Measurements from ENCODE around the gene ACSM6.

ACSM6 gene

DNA sequence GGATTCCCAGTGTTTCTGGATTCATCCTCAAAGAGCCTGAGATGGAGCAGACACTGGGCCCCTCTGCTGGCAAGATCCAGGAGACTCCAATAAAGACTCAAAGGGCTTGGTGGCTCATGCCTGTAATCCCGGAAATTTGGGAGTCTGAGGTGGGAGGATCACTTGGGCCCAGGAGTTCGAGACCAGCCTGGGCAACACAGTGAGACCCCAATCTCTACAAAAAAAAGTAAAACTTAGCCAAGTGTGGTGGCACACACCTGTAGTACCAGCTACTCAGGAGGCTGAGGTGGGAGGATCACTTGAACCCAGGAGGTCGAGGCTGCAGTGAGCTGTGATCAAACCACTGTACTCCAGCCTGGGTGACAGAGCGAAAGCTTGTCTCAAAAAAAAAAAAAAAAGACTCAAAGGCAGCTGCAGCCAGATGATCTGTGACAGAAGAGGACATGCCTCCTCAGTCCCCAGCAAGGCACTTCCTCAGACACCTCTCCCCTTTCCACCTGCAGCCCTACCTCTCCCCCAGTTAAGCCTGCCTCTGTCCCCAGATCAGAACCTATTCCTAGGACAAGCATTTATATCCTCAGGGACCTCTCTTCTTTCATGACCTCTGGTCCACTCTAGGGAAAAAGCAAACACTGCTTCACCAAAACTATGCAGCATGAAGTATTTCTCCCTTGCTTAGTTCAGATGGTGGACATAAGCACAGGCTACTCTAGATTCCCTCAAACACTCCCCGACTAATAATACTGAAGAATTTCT is 68.9 kb downstream of the ACSM6 start:
- Histone ChIP-seq H3K27ac (no peak overlapping the region), H3K9me3 (no peaks in the 10 kb centered on the region), H3K27me3 (no peaks in the 10 kb centered on the region), H3K4me3 (ENCODE audit: low read depth in 1 of 2, low read length in 1 of 2) (no peak overlapping the region), H3K36me3 (no peaks in the 10 kb centered on the region), H3K4me1 (ENCODE audit: control insufficient read depth in 1 of 2, insufficient read depth in 1 of 2, low read depth in 1 of 2, low read length in 1 of 2) (peaks cover 0 to 8% of the 10 kb centered on the region in 2 experiments)
- TF ChIP-seq, protein P1, sequence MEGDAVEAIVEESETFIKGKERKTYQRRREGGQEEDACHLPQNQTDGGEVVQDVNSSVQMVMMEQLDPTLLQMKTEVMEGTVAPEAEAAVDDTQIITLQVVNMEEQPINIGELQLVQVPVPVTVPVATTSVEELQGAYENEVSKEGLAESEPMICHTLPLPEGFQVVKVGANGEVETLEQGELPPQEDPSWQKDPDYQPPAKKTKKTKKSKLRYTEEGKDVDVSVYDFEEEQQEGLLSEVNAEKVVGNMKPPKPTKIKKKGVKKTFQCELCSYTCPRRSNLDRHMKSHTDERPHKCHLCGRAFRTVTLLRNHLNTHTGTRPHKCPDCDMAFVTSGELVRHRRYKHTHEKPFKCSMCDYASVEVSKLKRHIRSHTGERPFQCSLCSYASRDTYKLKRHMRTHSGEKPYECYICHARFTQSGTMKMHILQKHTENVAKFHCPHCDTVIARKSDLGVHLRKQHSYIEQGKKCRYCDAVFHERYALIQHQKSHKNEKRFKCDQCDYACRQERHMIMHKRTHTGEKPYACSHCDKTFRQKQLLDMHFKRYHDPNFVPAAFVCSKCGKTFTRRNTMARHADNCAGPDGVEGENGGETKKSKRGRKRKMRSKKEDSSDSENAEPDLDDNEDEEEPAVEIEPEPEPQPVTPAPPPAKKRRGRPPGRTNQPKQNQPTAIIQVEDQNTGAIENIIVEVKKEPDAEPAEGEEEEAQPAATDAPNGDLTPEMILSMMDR (IDR thresholded peaks at IDR 0.05), result no peak

DNA sequence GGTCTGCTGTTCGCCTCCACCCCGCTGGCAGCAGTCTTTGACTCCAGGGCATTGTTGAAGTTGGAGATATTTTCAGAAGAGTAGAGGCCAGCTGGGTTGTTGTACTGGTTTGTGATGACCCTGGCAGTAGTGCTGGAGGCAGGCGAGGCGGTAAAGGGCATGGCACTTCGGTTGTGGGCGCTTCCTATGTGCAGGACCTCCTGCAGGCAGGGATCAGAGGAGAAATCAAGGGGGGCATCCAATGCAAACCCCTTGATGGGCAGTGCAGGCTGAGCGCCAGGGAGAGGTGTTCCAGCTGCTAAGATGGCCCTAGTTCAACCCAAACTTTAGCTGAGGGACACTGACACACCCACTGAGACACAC is 69.8 kb downstream of the ACSM6 start:
- H3K4me3 ChIP-seq (ENCODE audit: low read depth in 1 of 2, low read length in 1 of 2), result no peak overlapping the region
- no peaks in the 10 kb centered on the region for H3K36me3 ChIP-seq
- no peaks in the 10 kb centered on the region for H3K27me3 ChIP-seq
- no peaks in the 10 kb centered on the region for H3K4me1 ChIP-seq (ENCODE audit: control insufficient read depth in 1 of 2, insufficient read depth in 1 of 2, low read depth in 1 of 2, low read length in 1 of 2)
- TF ChIP-seq, protein P1 (IDR thresholded peaks at IDR 0.05), result no peak
- no peaks in the 10 kb centered on the region for H3K9me3 ChIP-seq
- no peak overlapping the region for H3K27ac ChIP-seq

DNA sequence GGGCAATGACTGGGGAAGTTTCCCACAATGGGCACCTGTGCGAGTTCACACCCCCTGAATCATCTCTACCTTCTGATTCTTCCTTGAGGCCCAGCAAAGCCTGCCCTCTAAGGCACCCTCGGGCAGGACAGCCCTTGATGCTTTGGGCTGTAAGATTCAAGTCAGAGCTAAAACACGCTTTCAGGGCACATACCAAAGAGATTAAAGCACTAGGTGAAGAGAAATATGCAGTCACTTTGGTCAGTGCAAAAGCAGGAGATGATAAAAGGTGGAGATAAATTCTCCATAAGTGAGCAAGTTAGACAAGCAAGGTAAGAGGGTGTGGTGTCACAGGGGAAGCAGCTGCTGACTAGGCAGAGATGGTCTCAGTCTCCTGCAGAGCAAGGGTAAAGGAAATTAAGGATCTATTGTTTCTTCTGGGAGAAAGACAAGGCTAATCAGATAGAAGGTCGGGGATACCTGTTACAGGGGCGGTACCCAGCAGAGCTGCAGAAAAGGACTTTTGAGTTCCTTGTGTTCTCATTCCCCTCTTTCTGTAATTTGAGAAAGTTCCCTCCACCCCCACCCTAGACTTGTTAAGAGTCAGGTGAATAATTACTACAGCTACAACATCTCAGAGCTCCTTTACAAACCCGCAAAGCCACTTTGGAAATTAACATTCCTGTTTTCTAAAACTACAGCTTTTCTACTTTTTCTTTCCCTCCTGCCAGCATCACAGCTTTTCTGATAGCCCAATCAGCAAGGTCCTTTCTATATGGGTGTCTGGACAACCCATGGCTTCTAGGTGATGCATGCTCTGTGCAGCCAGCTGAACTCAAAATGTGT is 70.4 kb downstream of the ACSM6 start:
- H3K27ac ChIP-seq, result no peak overlapping the region
- no peaks in the 10 kb centered on the region for H3K27me3 ChIP-seq

DNA sequence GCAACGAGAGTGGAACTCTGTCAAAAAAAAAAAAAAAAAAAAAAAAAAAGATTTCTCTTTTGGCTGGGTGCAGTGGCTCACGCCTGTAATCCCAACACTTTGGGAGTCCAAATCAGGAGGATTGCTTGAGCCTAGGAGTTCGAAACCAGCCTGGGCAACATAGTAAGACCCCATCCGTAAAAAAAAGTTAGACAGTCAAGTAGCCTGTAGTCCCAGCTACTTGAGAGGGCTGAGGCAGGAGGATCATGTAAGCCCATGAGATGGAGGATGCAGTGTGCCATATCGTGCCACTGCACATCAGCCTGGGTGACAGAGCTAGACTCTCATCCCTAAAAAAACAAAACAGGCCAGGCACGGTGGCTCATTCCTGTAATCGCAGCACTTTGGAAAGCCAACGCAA is 71.5 kb downstream of the ACSM6 start:
- no peak overlapping the region for H3K27ac ChIP-seq
- H3K4me3 ChIP-seq (ENCODE audit: low read depth in 1 of 2, low read length in 1 of 2), result no peak overlapping the region
- H3K27me3 ChIP-seq, result no peaks in the 10 kb centered on the region
- TF ChIP-seq, protein P1 (IDR thresholded peaks at IDR 0.05), result no peak
- H3K9me3 ChIP-seq, result no peaks in the 10 kb centered on the region
- no peaks in the 10 kb centered on the region for H3K36me3 ChIP-seq
- no peaks in the 10 kb centered on the region for H3K4me1 ChIP-seq (ENCODE audit: control insufficient read depth in 1 of 2, insufficient read depth in 1 of 2, low read depth in 1 of 2, low read length in 1 of 2)

More for the DNA sequence above, 70.4 kb downstream of the ACSM6 start:
- H3K4me3 ChIP-seq (ENCODE audit: low read depth in 1 of 2, low read length in 1 of 2), result no peak overlapping the region
- TF ChIP-seq, protein P1 (IDR thresholded peaks at IDR 0.05), result no peak
- H3K9me3 ChIP-seq, result no peaks in the 10 kb centered on the region
- no peaks in the 10 kb centered on the region for H3K4me1 ChIP-seq (ENCODE audit: control insufficient read depth in 1 of 2, insufficient read depth in 1 of 2, low read depth in 1 of 2, low read length in 1 of 2)
- no peaks in the 10 kb centered on the region for H3K36me3 ChIP-seq

DNA sequence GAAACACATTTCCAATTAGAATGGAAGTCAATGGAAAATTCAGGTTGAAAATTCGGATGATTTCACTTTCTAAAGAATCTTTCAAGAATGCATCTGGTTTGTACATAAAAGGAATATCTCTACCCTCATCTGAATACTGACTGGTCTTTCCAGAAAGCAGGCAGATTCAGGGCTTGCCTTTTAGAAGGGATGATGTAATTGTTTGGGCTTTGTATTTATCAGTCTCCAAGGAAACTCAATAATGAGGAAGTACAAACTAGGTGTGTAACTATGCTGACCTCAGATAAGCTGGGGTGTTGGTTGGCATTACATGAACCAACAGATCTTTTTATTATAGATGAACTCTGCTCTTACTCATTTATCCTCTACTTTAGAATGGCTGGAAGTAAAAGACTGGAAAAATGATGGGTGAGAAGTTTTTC is 72.6 kb downstream of the ACSM6 start:
- Histone ChIP-seq H3K4me1 (ENCODE audit: control insufficient read depth in 1 of 2, insufficient read depth in 1 of 2, low read depth in 1 of 2, low read length in 1 of 2) (no peaks in the 10 kb centered on the region), H3K36me3 (no peaks in the 10 kb centered on the region), H3K4me3 (ENCODE audit: low read depth in 1 of 2, low read length in 1 of 2) (no peak overlapping the region), H3K9me3 (no peaks in the 10 kb centered on the region), H3K27ac (no peak overlapping the region), H3K27me3 (no peaks in the 10 kb centered on the region)
- TF ChIP-seq, protein P1 (IDR thresholded peaks at IDR 0.05), result no peak
